Fibroblast of lung (primary cell): ENCODE measurements around the gene STX1B. TPM values are rescaled to one million over a fixed set of nuclear protein-coding genes. Genes with fewer than 3 reads are reported as not detected.
A peak's percentile ranks its signal among the peaks of the same experiment; 100 is the strongest.

ENCODE experiments used
- DNase-seq, 2 donors: peaks; one replicate each; pipeline versions ENCODE4 v3.0.0 to v3.0.0-alpha.2; 2010; ENCODE audit warnings: low read depth in 2 of 2
- H2AFZ ChIP-seq: 2 replicates; pipeline ENCODE4 v1.5.1; 2012; ENCODE audit warnings: low read length, control low read depth, inconsistent platforms
- H3K27ac ChIP-seq: 2 replicates; pipeline ENCODE4 v1.5.1; 2011; ENCODE audit warnings: low read length, control low read depth; ENCODE audit not compliant: insufficient read depth
- H3K27me3 ChIP-seq: 2 replicates; pipeline ENCODE4 v1.5.1; 2011; ENCODE audit warnings: mild to moderate bottlenecking, low read length; ENCODE audit not compliant: control insufficient read depth, insufficient read depth
- H3K36me3 ChIP-seq: 2 replicates; pipeline ENCODE4 v1.5.1; 2011; ENCODE audit warnings: low read length; ENCODE audit not compliant: control insufficient read depth, insufficient read depth
- H3K4me1 ChIP-seq: 2 replicates; pipeline ENCODE4 v1.5.1; 2011; ENCODE audit warnings: low read length; ENCODE audit not compliant: control insufficient read depth, insufficient read depth; ENCODE audit errors: extremely low read depth
- H3K4me2 ChIP-seq: 2 replicates; pipeline ENCODE4 v1.5.1; 2011; ENCODE audit warnings: low read length, control low read depth; ENCODE audit not compliant: insufficient read depth; ENCODE audit errors: extremely low read depth
- H3K4me3 ChIP-seq, 4 experiments: fragments of 200-600 bp in 1 of 4; sonication (generic) in 1 of 4; replicated peaks in 1 of 4; 2 replicates each; pipeline ENCODE4 v1.5.1; 2011 to 2016; ENCODE audit warnings: low read length in 4 of 4, low read depth in 3 of 4, mild to moderate bottlenecking in 3 of 4, control low read depth in 2 of 4, inconsistent platforms in 1 of 4, mixed read lengths in 1 of 4; ENCODE audit not compliant: insufficient read depth in 1 of 4; ENCODE audit errors: control extremely low read depth in 1 of 4
- H3K79me2 ChIP-seq: 2 replicates; pipeline ENCODE4 v1.5.1; 2012; ENCODE audit warnings: mild to moderate bottlenecking, low read length, inconsistent platforms; ENCODE audit not compliant: control insufficient read depth, insufficient read depth
- H3K9ac ChIP-seq: 2 replicates; pipeline ENCODE4 v1.5.1; 2011; ENCODE audit warnings: mild to moderate bottlenecking, low read length, control low read depth; ENCODE audit not compliant: insufficient read depth
- H3K9me3 ChIP-seq: 2 replicates; pipeline ENCODE4 v1.5.1; 2012; ENCODE audit warnings: low read depth, low read length; ENCODE audit not compliant: control insufficient read depth, insufficient read depth
- H4K20me1 ChIP-seq: 2 replicates; pipeline ENCODE4 v1.5.1; 2011; ENCODE audit warnings: low read length; ENCODE audit not compliant: control insufficient read depth, insufficient read depth; ENCODE audit errors: extremely low read depth
- EZH2 ChIP-seq: IDR thresholded peaks from 2 replicates; pipeline ENCODE4 v1.5.1; 2012; ENCODE audit warnings: low read length, control low read depth, mild to moderate bottlenecking; ENCODE audit errors: missing control alignments
- polyA plus RNA-seq, 2 donors: library from polyadenylated mRNA; depleted of rRNA in 1 of 2; stranded (reverse) in 1 of 2; unstranded in 1 of 2; fragments of >200 nt; gene quantifications; 2 replicates each; pipeline ENCODE4 v1.2.1, GENCODE V29; 2011 to 2012; ENCODE audit warnings: missing spikeins in 1 of 2
- total RNA-seq: library from RNA; depleted of rRNA; stranded (reverse); fragments of >200 nt; gene quantifications from 2 replicates; pipeline ENCODE4 v1.2.1, GENCODE V29; 2014
- TF ChIP-seq, protein P1 (sequence below), 2 donors: IDR thresholded peaks in 1 of 2; conservative IDR thresholded peaks in 1 of 2; 1 replicate in 1 of 2; 2 replicates in 1 of 2; pipeline ENCODE4 v1.5.1; 2011 to 2012; ENCODE audit warnings: low read length in 2 of 2, control low read depth in 1 of 2, inconsistent platforms in 1 of 2, low read depth in 1 of 2, mild to moderate bottlenecking in 1 of 2

The STX1B gene
- total and polyA plus RNA-seq, 2 donors (not counting 1 experiment from before 2014, with no cell fraction given): 1.3 to 2.1 TPM

GRCh38 chr16:31033709-31034492 lies 23.5 kb upstream of the STX1B start:
- Histone ChIP-seq H3K4me3 (peak overlapping the region; percentile 85 to 100 (median 100)), H3K27me3 (no peaks in the 10 kb centered on the region), H3K4me2 (peak overlapping the region; percentile 88), H3K79me2 (peaks cover 12% of the 10 kb centered on the region), H3K27ac (peak overlapping the region; percentile 97), H3K36me3 (peaks cover 13% of the 10 kb centered on the region), H3K9ac (peak overlapping the region; percentile 85), H4K20me1 (peaks cover 2% of the 10 kb centered on the region), H3K4me1 (peaks cover 2% of the 10 kb centered on the region), H2AFZ (peak overlapping the region; percentile 75), H3K9me3 (no peaks in the 10 kb centered on the region)
- TF ChIP-seq EZH2: no peak
- TF ChIP-seq, protein P1, sequence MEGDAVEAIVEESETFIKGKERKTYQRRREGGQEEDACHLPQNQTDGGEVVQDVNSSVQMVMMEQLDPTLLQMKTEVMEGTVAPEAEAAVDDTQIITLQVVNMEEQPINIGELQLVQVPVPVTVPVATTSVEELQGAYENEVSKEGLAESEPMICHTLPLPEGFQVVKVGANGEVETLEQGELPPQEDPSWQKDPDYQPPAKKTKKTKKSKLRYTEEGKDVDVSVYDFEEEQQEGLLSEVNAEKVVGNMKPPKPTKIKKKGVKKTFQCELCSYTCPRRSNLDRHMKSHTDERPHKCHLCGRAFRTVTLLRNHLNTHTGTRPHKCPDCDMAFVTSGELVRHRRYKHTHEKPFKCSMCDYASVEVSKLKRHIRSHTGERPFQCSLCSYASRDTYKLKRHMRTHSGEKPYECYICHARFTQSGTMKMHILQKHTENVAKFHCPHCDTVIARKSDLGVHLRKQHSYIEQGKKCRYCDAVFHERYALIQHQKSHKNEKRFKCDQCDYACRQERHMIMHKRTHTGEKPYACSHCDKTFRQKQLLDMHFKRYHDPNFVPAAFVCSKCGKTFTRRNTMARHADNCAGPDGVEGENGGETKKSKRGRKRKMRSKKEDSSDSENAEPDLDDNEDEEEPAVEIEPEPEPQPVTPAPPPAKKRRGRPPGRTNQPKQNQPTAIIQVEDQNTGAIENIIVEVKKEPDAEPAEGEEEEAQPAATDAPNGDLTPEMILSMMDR (conservative IDR thresholded peaks at IDR 0.05 in 1 of 2, IDR thresholded peaks at IDR 0.05 in 1 of 2; ENCODE audit: low read depth in 1 of 2, low read length in 2 of 2): no peak
- DNase-seq: peak; percentile 63 to 78

DNA sequence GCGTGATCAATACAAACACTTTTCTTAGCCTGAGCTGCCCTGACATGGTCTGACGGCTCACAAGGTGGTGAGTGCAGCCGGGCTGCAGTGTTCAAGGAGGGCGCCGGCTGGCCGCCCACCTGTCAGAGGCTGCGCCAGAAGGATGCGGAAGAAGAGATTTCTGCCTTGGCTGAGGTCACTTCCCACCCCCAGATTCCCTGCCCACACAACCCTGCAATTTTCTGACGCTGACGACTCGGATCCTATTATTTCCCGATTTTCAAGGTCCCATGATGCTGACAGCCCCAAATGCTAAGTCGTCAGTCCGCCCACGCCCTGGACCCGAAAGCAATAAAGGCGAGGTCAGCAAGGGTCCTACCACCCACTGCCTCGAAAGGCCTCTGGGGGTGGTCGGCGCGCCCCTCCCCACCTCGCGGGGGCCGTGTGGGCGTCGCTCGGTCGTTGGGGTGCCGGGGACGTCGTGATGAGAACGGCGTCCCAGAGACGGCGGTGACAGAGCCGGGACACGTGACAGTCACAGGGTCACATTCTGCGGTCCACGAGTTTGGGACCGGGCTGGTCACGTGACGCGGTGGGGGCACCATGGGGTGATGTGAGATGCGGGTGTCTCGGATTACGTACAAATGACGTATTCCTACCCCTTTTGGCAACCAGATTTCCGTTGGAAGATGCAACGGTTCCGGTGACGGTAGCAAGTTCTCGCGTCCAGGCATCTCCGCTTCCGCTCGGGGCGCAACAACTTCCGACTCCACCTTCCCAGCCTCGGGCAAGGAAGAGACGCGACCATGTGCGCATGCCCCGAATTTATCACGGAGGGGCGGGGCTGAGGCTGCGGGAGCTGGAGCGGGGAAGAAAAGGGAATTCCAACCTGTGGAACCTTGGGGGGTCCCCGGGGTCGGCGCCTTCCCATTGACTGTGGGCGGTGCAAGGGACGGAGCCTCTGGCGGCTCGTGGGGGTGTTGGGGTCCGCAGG lies 22.6 kb upstream of the STX1B start, which contains the start of gene STX4:
TSS of gene STX4 (plus strand) at position 823 of the 973 bp plus-strand sequence. CDS start 248 bp downstream, outside the sequence.
- Histone ChIP-seq H3K4me2 (peak within 1 kb of the TSS; percentile 97), H2AFZ (peak within 1 kb of the TSS; percentile 75), H3K9ac (peak within 1 kb of the TSS; percentile 95), H3K4me1 (peaks cover 2% of the 10 kb centered on the region), H3K27ac (peak within 1 kb of the TSS; percentile 97), H3K79me2 (peaks cover 12% of the 10 kb centered on the region), H4K20me1 (peaks cover 2% of the 10 kb centered on the region), H3K27me3 (no peaks in the 10 kb centered on the region), H3K36me3 (peaks cover 11% of the 10 kb centered on the region), H3K4me3 (peak within 1 kb of the TSS; percentile 85 to 100 (median 100)), H3K9me3 (no peaks in the 10 kb centered on the region)
- peak; percentile 97 to 99 for DNase-seq
- no peak for TF ChIP-seq EZH2
- TF ChIP-seq, protein P1 (conservative IDR thresholded peaks at IDR 0.05 in 1 of 2, IDR thresholded peaks at IDR 0.05 in 1 of 2; ENCODE audit: low read depth in 1 of 2, low read length in 2 of 2): no peak

GRCh38 chr16:31031276-31031675 lies 20.8 kb upstream of the STX1B start:
- peaks cover 12% of the 10 kb centered on the region for H3K79me2 ChIP-seq
- H3K4me3 ChIP-seq: no peak overlapping the region
- no peak for TF ChIP-seq EZH2
- TF ChIP-seq, protein P1 (conservative IDR thresholded peaks at IDR 0.05 in 1 of 2, IDR thresholded peaks at IDR 0.05 in 1 of 2; ENCODE audit: low read depth in 1 of 2, low read length in 2 of 2): no peak
- H3K9ac ChIP-seq: no peak overlapping the region
- H4K20me1 ChIP-seq: peaks cover 1% of the 10 kb centered on the region
- DNase-seq: no peak
- peaks cover 2% of the 10 kb centered on the region for H3K4me1 ChIP-seq
- H3K27me3 ChIP-seq: no peaks in the 10 kb centered on the region
- no peak overlapping the region for H3K27ac ChIP-seq
- no peak overlapping the region for H3K4me2 ChIP-seq
- peaks cover 7% of the 10 kb centered on the region for H3K36me3 ChIP-seq
- H2AFZ ChIP-seq: no peak overlapping the region
- no peaks in the 10 kb centered on the region for H3K9me3 ChIP-seq
